Measurements from ENCODE around the gene LGALS1.

The LGALS1 gene

GRCh38 chr22:37674951-37675929 is at the start of gene LGALS1:
Gene LGALS1, plus strand, starts transcription at chr22:37675636. Its CDS starts 67 bp downstream, at chr22:37675703.
- peak; percentile 93 for DNase-seq

GRCh38 chr22:37625737-37626136 is 49.7 kb upstream of the LGALS1 start:
- DNase-seq, result no peak

- no peak for DNase-seq
These were observed 49.3 kb upstream of the LGALS1 start for GRCh38 chr22:37626144-37626543.

GRCh38 chr22:37626556-37627075 is 48.8 kb upstream of the LGALS1 start:
- no peak for DNase-seq

- no peak for DNase-seq
These were observed 48.3 kb upstream of the LGALS1 start for GRCh38 chr22:37627121-37627520.

GRCh38 chr22:37627545-37627944 is 47.9 kb upstream of the LGALS1 start:
- DNase-seq, result peak; percentile 65

GRCh38 chr22:37628830-37629229 is 46.6 kb upstream of the LGALS1 start:
- DNase-seq, result no peak

- no peak for DNase-seq
These were observed 45.5 kb upstream of the LGALS1 start for GRCh38 chr22:37629928-37630327.

GRCh38 chr22:37630839-37631435 is 44.5 kb upstream of the LGALS1 start:
- no peak for DNase-seq

- no peak for DNase-seq
These were observed 43.8 kb upstream of the LGALS1 start for GRCh38 chr22:37631448-37632173.

- peak; percentile 35 for DNase-seq
These were observed 43.0 kb upstream of the LGALS1 start for GRCh38 chr22:37632174-37633088.

GRCh38 chr22:37633089-37633624 is 42.3 kb upstream of the LGALS1 start:
- peak; percentile 69 for DNase-seq

GRCh38 chr22:37633625-37634416 is 41.6 kb upstream of the LGALS1 start:
- DNase-seq, result peak; percentile 81

- DNase-seq, result peak; percentile 35
These were observed 41.0 kb upstream of the LGALS1 start for GRCh38 chr22:37634417-37634924.

GRCh38 chr22:37635157-37635556 is 40.3 kb upstream of the LGALS1 start:
- no peak for DNase-seq

- peak; percentile 66 for DNase-seq
These were observed 39.1 kb upstream of the LGALS1 start for GRCh38 chr22:37636186-37636948.

- no peak for DNase-seq
These were observed 38.5 kb upstream of the LGALS1 start for GRCh38 chr22:37636949-37637273.

- peak; percentile 67 for DNase-seq
These were observed 36.9 kb upstream of the LGALS1 start for GRCh38 chr22:37638391-37639069.

- DNase-seq, result peak; percentile 68
These were observed 36.2 kb upstream of the LGALS1 start, which contains the start of gene SH3BP1 for GRCh38 chr22:37639070-37639760. Gene SH3BP1, plus strand, starts transcription at chr22:37639669. Its CDS starts 119 bp downstream, at chr22:37639788.

Measured in activated CD4-positive, alpha-beta T cell treated with anti-CD3 and anti-CD28 coated beads, Interleukin-10, Interleukin-2, amounts not matched to agents 100 ng/mL and 50 ng/mL, durations not matched to agents 16 hours and 8 hours (primary cell).